Sciatic nerve (tissue), 2 donors: ENCODE results near the gene SEPTIN12. TPM values are rescaled to one million over a fixed set of nuclear protein-coding genes. Genes with fewer than 3 reads are reported as not detected.
"Not testable (repeated sequence)": the region's sequence is repeated elsewhere in the genome, so short reads cannot be mapped to it uniquely, and the experiment has no call there.

Source experiments
- ATAC-seq: fragments of 200-7000 bp; cut with Tn5 transposase; one replicate; pipeline ENCODE4 v1.9.1; 2020; ENCODE audit warnings: mild to moderate bottlenecking, moderate library complexity
- DNase-seq: peaks from one replicate; pipeline ENCODE4 v3.0.0-alpha.2; 2020; ENCODE audit warnings: low spot score
- intact Hi-C: fragments of 100-400 bp; cut with DNase I; formaldehyde crosslinking; loops from one replicate; pipeline ENCODE4 v1.14.2; 2022
- total RNA-seq: library from RNA; stranded (reverse); fragmentation: NEBNext Ultra II Directional; extraction: Animal tissue kit (Norgen Biotek cat#: 25700); gene quantifications from one replicate; pipeline ENCODE4 v1.2.1, GENCODE V29; 2021
- donor health status: DM: no; HTN: no; CAD: no.
- donor health status: DM: no; HTN: no; CAD: no.

SEPTIN12 gene
- total RNA-seq, 1 donor from 2014 or later = not detected

DNA sequence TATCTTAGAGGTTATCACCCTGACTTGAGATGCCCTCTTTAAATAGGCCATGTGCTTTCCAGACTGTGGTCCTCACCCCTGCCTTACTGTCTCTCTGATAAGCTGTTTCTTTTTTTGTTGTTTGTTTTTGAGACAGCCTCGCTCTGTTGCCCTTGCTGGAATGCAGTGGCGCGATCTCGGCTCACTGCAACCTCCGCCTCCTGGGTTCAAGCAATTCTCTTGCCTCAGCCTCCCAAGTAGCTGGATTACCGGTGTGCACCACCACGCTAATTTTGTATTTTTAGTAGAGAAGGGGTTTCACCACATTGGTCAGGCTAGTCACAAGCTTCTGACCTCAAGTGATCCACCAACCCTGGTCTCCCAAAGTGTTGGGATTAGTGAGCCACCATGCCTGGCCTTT lies 765 bp upstream of the SEPTIN12 start:
- ATAC-seq = no peak
- no peak for DNase-seq
- intact Hi-C loops = no loop called here

DNA sequence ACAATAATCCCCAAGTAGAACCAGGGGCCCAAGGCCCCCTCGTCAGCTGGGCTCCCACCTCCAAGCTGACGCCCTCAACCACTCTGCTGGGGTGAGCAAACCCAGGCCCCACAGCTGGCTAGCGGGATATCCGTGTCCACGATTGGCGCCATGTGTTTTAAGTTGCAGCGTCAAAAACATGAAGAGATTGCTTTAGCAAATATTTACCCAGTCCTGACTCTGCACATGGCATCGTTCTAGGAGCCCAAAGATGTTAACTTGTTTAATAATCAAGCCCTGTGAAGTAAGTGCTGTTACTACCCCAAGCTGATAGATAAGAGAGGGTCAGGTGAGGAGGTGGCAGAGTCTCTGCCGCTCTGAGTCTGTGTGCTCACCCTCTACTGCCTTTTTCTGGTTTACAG lies 344 bp upstream of the SEPTIN12 start:
- ATAC-seq (no peak), DNase-seq (no peak)
- intact Hi-C loops = no loop called here

DNA sequence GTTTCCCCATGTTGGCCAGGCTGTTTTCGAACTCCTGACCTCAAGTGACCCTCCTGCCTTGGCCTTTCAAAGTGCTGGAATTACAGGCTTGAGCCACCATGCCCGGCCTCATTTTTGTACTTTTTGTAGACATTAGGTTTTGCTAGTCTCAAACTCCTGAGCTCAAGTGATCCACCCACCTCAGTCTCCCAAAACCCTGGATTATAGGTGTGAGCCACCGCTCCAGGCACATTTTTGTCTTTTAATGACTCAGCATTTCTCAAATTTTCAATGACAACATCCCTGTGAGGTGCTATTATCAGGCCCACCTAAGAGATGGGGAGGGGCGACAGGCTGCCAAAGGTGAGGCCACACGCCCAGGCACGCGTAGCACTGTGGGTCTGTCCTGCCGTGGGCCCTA lies 1.1 kb downstream of the SEPTIN12 start:
- intact Hi-C loops = no loop called here
- DNase-seq (no peak), ATAC-seq (no peak)

DNA sequence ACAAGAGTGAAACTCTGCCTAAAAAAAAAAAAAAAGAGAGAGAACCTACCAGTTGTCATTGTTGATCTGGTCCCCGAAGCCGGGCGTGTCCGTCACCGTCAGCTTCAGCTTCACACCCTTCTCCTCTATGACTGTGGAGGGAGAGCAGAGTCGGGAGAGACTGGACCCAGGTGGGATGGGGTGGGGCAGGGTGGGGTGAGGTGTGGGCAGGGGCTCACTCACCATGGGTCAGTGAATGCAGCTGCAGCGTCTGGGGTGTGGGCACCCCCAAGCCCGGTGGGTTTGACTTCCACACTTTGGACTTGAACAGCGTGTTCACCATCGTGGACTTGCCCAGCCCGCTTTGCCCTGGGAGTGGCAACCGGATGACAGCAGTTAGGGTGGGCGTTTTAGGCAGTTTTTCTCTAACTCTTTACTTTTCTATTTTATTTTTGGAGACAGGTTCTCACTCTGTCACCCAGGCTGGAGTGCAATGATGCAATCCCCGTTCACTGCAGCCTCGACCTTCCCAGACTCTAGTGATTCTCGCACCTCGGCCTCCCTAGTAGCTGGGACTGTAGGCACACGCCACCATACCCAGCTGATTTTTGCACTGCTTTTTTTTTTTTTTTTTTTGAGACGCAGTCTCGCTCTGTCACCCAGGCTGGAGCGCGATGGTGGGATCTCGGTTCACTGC lies 2.2 kb downstream of the SEPTIN12 start:
- intact Hi-C loops = no loop called here

DNA sequence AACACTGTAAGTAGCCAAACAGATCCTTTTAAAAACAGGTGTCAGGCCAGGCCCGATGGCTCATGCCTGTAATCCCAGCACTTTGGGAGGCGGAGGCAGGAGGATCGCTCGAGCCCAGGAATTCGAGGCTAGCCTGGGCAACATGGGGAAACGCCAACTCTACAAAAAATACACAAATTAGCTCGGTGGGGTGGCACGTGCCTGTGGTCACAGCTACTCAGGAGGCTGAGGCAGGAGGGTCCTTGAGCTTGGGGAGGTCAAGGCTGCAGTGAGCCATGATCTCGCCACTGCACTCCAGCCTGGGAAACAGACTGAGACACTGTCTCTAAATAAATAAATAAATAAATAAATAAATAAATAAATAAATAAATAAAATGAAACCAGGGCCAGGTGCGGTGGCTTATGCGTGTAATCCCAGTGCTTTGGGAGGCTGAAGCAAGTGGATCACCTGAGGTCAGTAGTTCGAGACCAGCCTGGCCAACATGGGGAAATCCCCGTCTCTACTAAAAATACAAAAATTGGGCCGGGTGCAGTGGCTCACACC lies 3.6 kb downstream of the SEPTIN12 start:
- ATAC-seq = not testable (repeated sequence)

More for the DNA sequence above, 2.2 kb downstream of the SEPTIN12 start:
- DNase-seq (no peak), ATAC-seq (no peak)

DNA sequence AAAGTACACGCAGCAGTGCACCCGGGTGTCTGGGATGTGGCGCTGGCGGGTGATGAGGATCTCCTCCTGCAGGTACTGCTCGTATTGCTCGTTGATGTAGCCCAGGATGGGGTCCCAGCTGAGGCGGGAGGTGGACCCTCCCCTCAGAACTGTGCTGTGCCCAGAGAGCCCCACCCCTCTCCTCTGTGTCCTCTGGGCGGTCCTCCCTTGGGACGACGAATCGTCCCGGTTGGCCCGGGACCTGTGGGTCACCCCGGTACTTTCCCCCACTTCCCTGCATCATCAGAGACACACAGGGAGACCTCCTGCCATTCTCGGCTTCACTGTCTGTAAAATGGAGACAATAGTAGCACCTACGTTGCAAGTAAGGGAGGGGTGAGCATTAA lies 4.2 kb downstream of the SEPTIN12 start:
- intact Hi-C loops = no loop called here
- DNase-seq (no peak), ATAC-seq (no peak)

More for the DNA sequence above, 3.6 kb downstream of the SEPTIN12 start:
- DNase-seq, intact Hi-C loops: not testable (repeated sequence)

DNA sequence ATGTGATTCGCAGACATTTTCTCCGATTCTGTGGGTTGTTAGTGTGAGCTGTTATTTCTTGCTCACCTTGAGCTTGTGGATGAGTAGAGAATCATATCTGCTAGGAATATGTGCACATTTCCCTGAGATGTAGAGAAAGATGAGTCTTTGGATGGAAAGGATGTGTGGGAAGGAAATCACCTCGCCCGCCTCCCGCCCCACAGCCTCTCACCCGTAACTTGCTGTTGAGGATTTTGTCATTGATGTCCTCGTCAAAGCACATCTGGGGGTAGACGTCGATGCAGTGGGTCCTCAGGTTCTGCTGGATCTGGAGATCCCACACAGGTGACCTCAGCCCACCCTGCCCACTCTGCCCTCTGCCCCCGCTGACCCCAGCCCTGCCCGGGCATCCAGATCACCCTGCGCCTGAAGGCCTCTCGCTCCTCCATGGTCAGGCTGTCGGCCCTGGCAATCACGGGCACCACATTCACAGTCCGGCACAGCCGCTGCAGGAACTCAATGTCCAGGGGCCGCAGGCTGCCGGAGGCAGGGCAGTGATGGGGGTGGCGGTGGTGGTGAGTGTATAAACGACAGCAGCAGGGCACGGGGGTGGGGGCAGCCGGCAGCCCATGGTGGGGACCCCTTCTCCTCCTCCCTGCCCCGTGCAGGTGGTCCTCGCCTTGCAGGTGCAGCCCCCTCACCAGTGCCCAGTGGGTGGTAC lies 4.7 kb downstream of the SEPTIN12 start:
- intact Hi-C loops = no loop called here
- DNase-seq = no peak
- ATAC-seq = no peak

DNA sequence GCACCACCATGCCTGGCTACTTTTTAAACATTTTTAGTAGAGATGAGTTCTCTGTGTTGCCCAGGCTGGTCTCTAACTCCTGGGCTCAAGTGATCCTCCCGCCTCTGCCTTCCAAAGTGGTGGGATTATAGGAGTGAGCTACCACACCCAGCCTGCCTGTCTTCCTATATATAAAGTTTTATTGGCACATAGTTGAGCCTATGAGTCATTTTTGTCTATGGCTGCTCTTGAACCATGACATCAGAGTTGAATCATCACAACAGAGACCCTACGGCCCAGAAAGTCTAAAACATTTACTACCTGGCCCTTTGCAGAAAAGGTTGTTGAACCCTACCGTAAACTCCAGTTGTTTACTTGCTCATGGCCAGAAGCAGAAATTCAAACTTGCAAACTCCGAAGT lies 7.9 kb downstream of the SEPTIN12 start:
- ATAC-seq (no peak), DNase-seq (no peak)
- intact Hi-C loops = no loop called here

DNA sequence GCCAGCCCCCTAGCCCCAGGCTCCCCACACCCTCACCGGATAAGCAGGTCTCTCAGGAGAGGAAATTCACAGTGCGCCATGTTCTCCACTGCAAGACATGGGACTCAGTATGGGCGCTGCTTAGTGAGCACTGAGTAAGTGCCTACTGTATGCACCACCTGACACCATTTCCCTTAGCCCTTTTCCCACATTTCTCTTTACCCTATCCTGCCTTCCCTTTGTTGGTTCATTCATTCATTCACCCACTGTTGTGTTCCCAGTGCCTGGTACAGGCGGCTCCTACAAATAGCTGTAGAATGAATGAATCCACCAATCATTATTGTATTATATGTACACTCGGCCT lies 10.1 kb downstream of the SEPTIN12 start:
- ATAC-seq (no peak), DNase-seq (no peak)
- intact Hi-C loops = no loop called here

DNA sequence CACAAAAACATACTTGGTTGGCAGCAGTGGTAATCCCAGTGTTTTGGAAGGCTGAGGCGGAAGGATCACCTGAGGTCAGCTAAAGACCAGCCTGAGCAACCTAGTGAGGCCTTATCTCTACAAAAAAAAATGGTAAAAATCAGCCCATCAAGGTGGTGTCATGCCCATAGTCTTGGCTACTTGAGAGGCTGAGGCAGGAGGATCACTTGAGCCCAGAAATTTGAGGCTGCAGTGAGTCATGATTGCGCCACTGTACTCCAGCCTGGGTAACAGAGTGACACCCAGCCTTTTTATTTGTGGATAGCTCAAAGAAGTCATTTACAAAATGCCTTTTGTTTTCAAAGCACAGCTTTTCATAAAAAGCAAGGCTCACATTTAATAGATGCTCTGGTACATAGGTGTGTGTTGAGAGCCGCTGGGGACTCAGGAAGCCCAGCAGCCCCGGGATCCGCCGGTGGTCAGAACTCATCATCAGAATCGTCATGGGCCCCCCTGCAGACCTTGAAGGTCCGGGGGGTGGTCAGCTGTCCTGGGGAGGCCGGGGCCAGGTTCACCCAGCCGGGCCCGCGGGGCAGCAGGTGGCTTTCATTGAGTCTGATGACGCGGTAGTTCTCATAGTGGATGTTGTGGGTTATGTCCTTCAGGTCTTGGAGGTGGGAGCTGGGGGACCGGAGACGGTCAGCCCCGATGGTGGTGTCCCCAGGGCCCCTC lies 10.7 kb downstream of the SEPTIN12 start:
- intact Hi-C loops = no loop called here
- ATAC-seq (no peak), DNase-seq (no peak)

DNA sequence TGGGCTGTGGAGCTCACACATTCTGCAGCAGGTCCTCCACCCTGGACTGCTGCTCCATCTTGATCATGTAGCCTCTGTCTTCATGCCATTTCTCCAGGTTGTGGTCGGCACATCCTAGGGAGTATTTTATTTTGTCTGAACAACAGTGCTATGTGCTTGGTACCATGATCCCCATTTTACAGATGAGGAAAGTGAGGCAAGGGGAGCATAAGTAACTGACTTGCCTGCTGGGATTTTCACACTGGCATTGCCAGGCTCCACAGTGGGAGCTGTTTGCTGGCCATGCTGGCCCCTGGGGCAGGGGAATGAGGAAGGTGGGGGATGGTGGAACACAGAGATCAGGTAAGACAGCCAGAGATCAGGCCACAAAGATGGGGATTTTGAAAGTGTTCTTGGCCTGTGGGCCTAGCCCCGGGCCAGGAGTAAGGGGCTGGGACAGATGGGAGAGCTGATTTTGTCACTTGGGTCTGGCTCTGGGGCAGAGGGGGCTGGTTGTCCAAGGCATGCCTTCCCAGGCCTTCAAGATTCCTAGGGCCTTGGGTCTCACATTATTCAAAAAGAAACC lies 11.9 kb downstream of the SEPTIN12 start:
- no peak for ATAC-seq
- no peak for DNase-seq
- intact Hi-C loops = no loop called here

DNA sequence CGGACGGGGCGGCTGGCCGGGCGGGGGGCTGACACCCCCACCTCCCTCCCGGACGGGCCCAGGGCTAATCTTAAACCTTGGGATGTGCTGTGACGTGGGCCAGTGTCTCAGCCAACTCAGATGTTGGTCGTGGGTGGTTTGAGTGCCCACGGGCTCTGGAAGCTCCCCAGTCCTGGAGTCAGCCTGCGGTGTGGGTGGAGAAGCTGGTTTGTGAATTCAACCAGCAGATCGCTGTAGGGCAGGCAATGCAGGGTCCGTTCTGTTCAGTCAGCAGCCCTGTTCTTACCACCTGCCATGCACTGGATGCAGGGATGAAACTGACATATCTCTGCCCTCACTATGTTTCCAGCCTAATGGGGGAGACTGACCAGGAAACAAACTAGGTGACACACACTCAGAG lies 13.1 kb downstream of the SEPTIN12 start:
- intact Hi-C loops = no loop called here
- ATAC-seq (no peak), DNase-seq (no peak)

DNA sequence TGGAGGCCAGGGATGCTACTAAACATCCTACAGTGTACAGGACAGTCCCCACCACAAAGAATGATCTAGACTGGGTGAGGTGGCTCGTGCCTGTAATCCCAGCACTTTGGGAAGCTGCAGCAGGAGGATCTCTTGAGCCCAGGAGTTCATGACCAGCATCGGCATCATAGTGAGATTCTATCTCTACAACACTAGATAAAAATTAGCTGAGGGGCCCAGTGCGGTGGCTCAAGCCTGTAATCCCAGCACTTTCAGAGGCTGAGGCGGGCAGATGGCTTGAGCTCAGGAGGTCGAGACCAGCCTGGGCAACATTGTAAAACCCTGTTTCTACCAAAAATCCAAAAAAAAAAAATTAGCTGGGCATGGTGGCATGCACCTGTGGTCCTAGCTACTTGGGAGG lies 15.8 kb downstream of the SEPTIN12 start:
- DNase-seq = no peak
- intact Hi-C loops = loop anchor here (5.0 kb wide), 1 partner anchor 185 kb away; the partner anchor contains the start of gene SEC14L5
- ATAC-seq = no peak

DNA sequence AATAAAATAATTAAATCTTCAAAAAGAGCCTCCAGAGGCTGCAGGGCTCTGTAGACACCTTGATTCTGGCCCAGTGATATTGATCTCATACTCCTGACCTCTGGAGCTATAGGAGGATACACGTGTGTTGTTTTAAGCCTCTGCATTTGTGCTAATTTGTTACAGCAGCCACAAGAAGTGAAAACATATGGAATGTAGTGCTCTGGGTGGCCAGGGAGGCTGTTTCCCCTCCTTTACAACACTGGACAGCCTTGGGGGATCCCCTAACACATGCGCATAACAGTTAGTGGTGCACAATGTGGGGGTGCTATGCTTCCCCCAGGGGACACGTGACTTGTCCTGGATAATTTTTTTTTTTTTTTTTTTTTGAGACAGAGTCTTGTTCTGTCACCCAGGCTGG lies 16.5 kb downstream of the SEPTIN12 start:
- intact Hi-C loops = loop anchor here (5.0 kb wide), 1 partner anchor 186 kb away; the partner anchor contains the start of gene SEC14L5
- ATAC-seq = no peak
- no peak for DNase-seq

DNA sequence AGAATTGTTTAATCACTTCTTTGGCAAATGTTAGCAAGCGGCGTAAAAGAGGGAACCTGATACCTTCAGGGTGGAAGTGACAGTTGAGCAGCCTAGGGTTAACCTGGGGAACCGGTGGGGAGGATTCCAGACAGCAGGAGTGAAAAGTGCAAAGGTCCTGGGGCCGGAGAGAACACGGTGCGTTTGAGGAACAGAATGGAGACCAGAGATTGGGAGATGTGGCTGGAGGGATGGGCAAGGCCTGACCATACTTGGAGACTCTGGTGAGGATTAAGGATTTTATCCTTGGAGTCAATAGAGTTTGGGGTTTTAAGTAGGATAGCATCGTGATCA lies 18.9 kb downstream of the SEPTIN12 start:
- intact Hi-C loops = no loop called here
- DNase-seq = no peak
- no peak for ATAC-seq

DNA sequence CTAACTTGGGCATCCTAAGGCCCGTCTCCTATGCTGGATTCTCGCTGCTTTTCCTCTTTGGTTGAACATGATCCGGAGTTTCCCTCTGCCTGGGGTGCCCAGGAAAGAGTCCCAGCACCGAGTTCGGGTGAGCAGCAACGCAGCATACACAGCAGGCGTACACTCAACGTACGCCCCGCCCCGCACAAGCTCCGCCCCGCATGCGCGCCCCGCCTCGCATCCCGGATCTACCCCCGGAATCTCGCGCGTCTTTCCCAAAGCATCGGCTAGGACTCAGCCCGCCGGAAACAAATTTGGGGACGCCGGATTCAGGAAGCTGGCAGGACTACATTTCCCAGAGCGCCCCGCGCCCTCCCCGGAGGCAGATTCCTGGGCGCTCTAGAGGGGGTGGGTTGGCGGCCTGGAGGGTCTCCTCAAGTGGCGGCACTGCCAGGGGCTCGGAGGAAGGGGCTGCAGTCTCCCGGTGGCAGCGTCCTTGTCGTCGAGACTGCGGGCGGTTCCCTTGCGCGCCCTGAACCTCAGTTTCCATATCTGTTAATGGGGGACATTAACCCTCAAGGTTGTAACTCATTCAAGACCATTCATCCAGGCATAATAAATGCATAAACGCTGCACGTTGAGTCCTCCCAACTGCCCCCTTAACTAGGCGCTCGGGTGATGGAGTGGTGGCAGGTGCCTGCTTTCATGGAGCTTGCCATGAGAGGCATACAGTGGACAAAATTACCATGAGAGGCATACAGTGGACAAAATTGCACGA lies 19.4 kb downstream of the SEPTIN12 start:
- DNase-seq (peak; percentile 98), ATAC-seq (peak; percentile 96)
- intact Hi-C loops = no loop called here

DNA sequence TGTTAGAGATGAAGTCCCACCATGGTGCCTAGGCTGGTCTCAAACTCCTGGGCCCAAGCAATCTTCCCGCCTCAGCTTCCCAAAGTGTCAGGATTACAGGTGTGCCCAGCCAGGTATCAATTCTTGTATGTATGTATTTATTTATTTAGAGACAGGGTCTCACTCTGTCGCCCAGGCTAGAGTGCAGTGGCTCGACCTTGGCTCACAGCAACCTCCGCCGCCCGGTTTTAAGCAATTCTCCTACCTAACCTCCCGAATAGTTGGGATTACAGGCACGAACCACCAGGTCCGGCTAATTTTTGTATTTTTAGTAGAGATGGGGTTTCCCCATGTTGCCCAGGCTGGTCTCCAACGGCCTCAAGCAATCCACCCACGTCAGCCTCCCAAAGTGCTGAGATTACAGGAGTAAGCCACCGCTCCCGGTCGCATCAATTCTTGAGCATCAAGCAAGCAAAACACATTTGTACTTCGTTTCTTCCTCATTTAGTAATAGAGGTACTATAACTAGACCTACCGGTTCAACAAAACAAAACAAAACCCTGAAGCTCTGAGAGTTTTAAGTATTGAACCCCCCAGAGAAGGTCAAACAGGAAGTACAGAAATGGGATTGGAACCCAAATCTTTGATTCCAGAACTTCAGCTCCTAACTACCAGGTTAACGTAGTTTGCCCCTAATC lies 20.1 kb downstream of the SEPTIN12 start:
- intact Hi-C loops = no loop called here
- DNase-seq = no peak
- ATAC-seq = peak; percentile 9

DNA sequence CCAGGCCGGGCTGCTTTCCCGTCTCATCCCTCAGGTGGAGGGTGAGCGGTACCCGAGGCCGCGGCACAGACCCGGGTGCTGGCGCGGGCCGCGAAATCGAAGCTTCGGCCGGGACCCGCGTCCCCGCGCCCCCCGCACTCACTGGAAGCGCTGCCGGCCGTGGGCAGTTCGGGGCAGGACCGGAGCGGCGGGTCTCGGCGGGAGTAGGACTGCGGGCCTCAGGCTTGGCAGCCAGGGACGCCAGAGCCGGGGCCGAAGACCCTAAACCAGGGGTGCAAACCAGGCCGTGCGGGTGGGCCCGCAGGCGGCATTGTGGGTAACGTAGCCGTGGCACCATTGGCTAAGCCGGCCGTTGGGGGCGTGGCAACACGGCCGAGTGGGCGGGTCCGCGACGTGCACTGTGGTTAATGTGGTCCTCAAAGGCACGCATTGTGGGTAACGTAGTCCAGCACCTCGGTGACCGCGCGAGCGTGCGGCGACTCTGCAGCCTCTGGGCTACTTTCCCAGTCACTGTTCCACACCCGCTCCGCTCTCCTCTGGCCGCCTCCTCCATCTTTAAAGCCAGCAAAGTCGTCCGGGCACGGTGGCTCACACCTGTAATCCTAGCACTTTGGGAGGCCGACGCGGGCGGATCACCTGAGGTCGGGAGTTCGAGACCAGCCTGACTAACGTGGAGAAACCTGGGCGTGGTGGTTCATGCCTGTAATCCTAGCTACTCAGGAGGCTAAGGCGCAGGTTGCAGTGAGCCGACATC lies 21.1 kb downstream of the SEPTIN12 start, which contains the start of gene ZNF500:
Gene ZNF500, minus strand, starts transcription at position 288 of the 754 bp plus-strand sequence. CDS start 1,184 bp downstream, outside the sequence.
- intact Hi-C loops = no loop called here
- ATAC-seq = peak; percentile 96

More for the DNA sequence above, 21.1 kb downstream of the SEPTIN12 start, which contains the start of gene ZNF500:
- DNase-seq = peak; percentile 99
